Panc1 (cell line): ENCODE data around the gene ATAD5.

Experiments used
- POLR2AphosphoS5 ChIP-seq: IDR thresholded peaks from 2 replicates; pipeline ENCODE4 v1.6.1; 2012; ENCODE audit warnings: mild to moderate bottlenecking, low read depth, low read length, moderate library complexity
- TF ChIP-seq, protein P1 (sequence below): fragments of 450-650 bp; IDR thresholded peaks from 2 replicates; pipeline ENCODE4 v1.5.1; 2017; ENCODE audit warnings: mild to moderate bottlenecking
- TF ChIP-seq, protein P2 (sequence below), 2 experiments: IDR thresholded peaks; 2 replicates each; pipeline ENCODE4 v1.6.1; 2011 to 2012; ENCODE audit warnings: low read depth in 2 of 2, control low read depth in 1 of 2, low read length in 1 of 2, mild to moderate bottlenecking in 1 of 2, moderate library complexity in 1 of 2; ENCODE audit not compliant: insufficient read depth in 1 of 2

DNA sequence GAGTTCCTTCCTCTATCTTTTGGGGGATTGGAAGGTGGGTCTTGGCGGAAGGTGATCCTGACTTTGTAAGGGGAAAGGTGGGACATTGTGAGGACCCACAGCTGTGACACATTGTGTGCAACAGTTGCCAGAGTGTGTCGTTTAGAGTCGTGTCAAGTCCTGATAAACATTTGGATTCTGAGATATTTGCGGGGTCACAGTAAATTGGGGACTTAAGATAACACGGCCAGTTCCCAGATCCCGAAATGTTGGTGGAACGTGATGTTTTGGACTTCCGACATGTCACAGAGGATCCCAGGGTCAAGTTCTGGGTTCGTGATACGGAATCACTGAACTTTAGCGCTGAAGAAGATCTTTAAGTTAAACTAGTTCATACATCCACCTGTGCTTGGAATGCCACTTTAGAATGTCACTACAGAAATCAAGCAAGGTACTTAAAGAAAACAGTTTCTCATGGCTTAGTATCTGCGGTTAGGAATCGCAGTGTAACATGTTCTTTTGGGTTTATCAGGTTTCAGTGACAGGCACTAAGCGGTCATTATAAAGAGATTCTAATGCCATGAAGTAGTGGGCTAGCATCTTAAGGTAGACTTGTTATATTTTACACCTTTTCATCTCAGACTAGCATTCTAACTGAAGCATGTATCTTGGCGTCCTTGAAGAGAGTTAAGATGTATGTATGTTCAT is 815 bp downstream of the ATAD5 start:
- TF ChIP-seq, protein P1, sequence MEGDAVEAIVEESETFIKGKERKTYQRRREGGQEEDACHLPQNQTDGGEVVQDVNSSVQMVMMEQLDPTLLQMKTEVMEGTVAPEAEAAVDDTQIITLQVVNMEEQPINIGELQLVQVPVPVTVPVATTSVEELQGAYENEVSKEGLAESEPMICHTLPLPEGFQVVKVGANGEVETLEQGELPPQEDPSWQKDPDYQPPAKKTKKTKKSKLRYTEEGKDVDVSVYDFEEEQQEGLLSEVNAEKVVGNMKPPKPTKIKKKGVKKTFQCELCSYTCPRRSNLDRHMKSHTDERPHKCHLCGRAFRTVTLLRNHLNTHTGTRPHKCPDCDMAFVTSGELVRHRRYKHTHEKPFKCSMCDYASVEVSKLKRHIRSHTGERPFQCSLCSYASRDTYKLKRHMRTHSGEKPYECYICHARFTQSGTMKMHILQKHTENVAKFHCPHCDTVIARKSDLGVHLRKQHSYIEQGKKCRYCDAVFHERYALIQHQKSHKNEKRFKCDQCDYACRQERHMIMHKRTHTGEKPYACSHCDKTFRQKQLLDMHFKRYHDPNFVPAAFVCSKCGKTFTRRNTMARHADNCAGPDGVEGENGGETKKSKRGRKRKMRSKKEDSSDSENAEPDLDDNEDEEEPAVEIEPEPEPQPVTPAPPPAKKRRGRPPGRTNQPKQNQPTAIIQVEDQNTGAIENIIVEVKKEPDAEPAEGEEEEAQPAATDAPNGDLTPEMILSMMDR: no peak
- TF ChIP-seq POLR2AphosphoS5: no peak
- TF ChIP-seq, protein P2, sequence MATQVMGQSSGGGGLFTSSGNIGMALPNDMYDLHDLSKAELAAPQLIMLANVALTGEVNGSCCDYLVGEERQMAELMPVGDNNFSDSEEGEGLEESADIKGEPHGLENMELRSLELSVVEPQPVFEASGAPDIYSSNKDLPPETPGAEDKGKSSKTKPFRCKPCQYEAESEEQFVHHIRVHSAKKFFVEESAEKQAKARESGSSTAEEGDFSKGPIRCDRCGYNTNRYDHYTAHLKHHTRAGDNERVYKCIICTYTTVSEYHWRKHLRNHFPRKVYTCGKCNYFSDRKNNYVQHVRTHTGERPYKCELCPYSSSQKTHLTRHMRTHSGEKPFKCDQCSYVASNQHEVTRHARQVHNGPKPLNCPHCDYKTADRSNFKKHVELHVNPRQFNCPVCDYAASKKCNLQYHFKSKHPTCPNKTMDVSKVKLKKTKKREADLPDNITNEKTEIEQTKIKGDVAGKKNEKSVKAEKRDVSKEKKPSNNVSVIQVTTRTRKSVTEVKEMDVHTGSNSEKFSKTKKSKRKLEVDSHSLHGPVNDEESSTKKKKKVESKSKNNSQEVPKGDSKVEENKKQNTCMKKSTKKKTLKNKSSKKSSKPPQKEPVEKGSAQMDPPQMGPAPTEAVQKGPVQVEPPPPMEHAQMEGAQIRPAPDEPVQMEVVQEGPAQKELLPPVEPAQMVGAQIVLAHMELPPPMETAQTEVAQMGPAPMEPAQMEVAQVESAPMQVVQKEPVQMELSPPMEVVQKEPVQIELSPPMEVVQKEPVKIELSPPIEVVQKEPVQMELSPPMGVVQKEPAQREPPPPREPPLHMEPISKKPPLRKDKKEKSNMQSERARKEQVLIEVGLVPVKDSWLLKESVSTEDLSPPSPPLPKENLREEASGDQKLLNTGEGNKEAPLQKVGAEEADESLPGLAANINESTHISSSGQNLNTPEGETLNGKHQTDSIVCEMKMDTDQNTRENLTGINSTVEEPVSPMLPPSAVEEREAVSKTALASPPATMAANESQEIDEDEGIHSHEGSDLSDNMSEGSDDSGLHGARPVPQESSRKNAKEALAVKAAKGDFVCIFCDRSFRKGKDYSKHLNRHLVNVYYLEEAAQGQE (IDR thresholded peaks at IDR 0.05; ENCODE audit: insufficient read depth in 1 of 2, low read depth in 2 of 2, low read length in 1 of 2): no peak
